ENCODE data around the gene USF1.
A peak's percentile ranks its signal among the peaks of the same experiment; 100 is the strongest.
"Not testable (repeated sequence)": the region's sequence is repeated elsewhere in the genome, so short reads cannot be mapped to it uniquely, and the experiment has no call there.

Gene USF1

GRCh38 chr1:161018631-161018930 lies 27.2 kb downstream of the USF1 start:
- no peak for DNase-seq

- DNase-seq, result no peak
These were observed 27.8 kb downstream of the USF1 start for GRCh38 chr1:161017756-161018630.

GRCh38 chr1:161017181-161017580 lies 28.6 kb downstream of the USF1 start:
- DNase-seq, result not testable (repeated sequence)

- not testable (repeated sequence) for DNase-seq
These were observed 29.1 kb downstream of the USF1 start for GRCh38 chr1:161016683-161017082.

GRCh38 chr1:161013488-161014230 lies 32.1 kb downstream of the USF1 start:
- DNase-seq, result peak; percentile 49

- no peak for DNase-seq
These were observed 32.7 kb downstream of the USF1 start for GRCh38 chr1:161013131-161013487.

- DNase-seq, result no peak
These were observed 33.4 kb downstream of the USF1 start for GRCh38 chr1:161012420-161012819.

GRCh38 chr1:161009602-161010211 lies 36.1 kb downstream of the USF1 start:
- DNase-seq, result no peak

GRCh38 chr1:161008869-161009510 lies 36.8 kb downstream of the USF1 start:
- no peak for DNase-seq

- DNase-seq, result no peak
These were observed 38.4 kb downstream of the USF1 start for GRCh38 chr1:161007369-161007768.

GRCh38 chr1:161006563-161006962 lies 39.2 kb downstream of the USF1 start:
- no peak for DNase-seq

- DNase-seq, result no peak
These were observed 44.3 kb downstream of the USF1 start for GRCh38 chr1:161001525-161001924.

GRCh38 chr1:161000736-161001480 lies 44.9 kb downstream of the USF1 start:
- no peak for DNase-seq

GRCh38 chr1:160999376-160999775 lies 46.4 kb downstream of the USF1 start:
- DNase-seq, result no peak

- DNase-seq, result peak; percentile 50
These were observed 48.3 kb downstream of the USF1 start for GRCh38 chr1:160997323-160998038.

- DNase-seq, result no peak
These were observed 49.6 kb downstream of the USF1 start for GRCh38 chr1:160996178-160996577.

- no peak for DNase-seq
These were observed 52.1 kb downstream of the USF1 start for GRCh38 chr1:160993544-160994193.

GRCh38 chr1:160992036-160992435 lies 53.7 kb downstream of the USF1 start:
- not testable (repeated sequence) for DNase-seq

Data from stimulated activated CD4-positive, alpha-beta T cell treated with anti-CD3 and anti-CD28 coated beads, Interleukin-4, amount 100 ng/mL, for 1 hour (primary cell).